Epidermal melanocyte (primary cell): ENCODE results near the gene DCDC2.
"Not testable (repeated sequence)": the region's sequence is repeated elsewhere in the genome, so short reads cannot be mapped to it uniquely, and the experiment has no call there.

Source experiments
- DNase-seq: peaks from one replicate; pipeline ENCODE4 v3.0.0; 2011; ENCODE audit warnings: low spot score; ENCODE audit not compliant: insufficient read length

DCDC2 gene

GRCh38 chr6:24357336-24358218 is at the start of gene DCDC2:
TSS of gene DCDC2 (minus strand) at chr6:24358059. CDS start at chr6:24357750, 309 bp downstream.
- no peak for DNase-seq

GRCh38 chr6:24405262-24405661 is 47.4 kb upstream of the DCDC2 start:
- DNase-seq: no peak

DNA sequence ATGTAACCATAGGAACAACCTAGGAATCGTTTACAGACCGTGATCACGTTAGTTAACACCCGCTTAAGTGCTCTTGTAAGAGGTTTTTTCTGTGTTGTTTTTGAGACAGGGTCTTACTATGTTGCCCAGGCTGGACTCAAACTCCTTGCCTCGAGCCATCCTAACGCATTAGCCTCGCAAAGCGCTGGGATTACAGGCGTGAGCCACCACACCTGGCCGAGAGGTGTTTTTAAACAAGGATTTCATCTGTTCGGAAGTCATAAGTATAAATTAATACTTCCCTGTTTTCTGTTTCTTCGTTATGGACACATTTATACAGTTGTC is 45.6 kb upstream of the DCDC2 start:
- no peak for DNase-seq

- DNase-seq: peak; percentile 41
Measured at GRCh38 chr6:24402697-24403500, 45.0 kb upstream of the DCDC2 start, which contains the start of gene MRS2. TSS of gene MRS2 (plus strand) at chr6:24402936. CDS start at chr6:24403047, 111 bp downstream.

DNA sequence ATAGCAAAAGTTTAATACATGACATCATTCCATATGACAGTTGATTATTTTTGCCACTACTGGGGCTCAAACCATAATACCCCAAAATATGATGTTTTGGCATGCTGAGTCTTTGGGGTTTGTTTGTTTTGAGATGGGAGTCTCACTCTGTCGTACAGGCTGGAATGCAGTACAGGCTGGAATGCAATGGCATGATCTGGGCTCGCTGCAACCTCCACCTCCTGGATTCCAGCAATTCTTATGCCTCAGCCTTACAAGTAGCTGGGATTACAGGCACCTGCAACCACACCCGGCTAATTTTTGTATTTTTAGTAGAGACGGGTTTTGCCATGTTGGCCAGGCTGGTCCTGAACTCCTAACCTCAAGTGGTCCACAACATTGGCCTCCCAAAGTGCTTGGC is 43.6 kb upstream of the DCDC2 start:
- DNase-seq: no peak

GRCh38 chr6:24400045-24401039 is 42.5 kb upstream of the DCDC2 start:
- DNase-seq: not testable (repeated sequence)

DNA sequence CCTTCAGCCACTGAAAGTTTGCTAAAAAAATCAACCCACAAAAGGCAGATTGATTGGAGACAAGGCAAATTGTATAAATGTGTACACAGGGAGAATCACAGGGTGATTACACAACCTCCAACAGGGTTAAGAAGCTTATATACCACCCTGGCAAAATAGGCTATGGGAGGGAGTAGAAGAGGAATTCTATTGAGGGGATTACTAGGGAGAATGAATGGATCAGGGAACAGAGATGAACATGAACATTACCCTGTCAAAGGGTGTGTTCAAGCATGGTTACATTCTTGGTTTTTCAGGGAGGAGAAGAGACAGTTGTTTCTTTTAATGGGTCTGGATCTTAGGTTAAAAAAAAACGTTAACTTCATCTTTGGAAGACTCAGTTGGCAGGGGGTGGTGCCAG is 39.8 kb upstream of the DCDC2 start:
- no peak for DNase-seq

GRCh38 chr6:24396824-24397223 is 39.0 kb upstream of the DCDC2 start:
- DNase-seq: no peak

DNA sequence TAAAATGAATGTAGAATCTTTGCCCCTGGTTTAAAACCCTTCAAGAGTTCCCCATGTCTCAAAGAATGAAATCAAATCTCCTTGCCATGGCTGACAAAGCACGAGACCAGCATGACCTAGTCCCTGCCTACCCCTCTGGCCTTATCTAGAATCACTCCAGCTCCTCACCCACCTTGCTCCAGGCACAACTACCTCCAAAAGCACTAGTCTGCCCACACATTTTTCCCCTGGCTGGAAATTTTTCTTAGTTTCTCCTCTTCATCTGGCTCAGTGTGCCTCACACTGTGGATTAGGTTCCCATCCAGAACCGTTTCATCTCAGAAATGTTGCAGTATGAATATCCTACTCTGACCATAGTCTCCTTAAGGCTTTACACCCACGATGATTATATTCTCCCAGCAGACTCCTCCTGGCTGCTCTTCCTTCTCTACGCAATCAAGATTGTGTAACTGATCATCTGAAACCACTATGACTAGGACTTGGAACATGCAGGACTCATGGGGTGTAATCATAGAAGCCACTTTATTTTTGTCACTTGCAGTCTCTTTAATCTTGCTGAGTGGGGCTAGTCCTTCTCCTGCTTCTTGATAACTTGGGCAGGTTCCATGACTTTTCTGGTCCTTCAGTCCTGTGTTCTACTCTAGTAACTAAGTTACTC is 37.0 kb upstream of the DCDC2 start:
- no peak for DNase-seq

DNA sequence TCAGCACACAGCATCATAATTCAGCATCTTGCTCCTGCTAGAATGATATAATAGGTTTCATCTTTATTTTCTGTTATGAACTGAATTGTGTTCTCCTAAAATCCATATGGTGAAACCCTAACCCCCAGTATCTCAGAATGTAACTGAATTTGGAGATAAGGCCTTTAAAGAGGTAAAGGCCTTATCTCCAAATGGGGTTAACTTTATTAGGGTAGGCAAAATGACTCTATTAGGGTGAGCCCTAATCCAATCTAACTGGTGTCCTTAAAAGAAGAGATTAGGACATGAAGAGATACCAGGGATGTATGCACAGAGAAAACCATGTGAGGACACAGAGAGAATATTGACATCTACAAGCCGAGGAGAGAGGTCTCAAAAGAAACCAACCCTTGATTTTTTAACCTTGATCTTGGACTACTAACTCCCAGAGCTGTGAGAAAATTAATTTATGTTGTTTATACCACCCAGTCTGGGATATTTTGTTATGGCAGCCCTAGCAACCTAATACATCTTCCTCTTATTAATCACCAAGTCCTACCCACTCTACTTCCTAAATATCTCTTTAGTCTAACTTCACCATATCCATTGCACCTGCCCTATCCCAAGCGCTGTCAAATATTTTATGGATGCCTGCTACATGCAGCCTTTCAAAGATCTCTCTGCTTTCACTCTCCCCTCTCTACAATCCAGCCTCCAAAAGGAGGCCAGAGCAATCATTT is 36.4 kb upstream of the DCDC2 start:
- DNase-seq: no peak

DNA sequence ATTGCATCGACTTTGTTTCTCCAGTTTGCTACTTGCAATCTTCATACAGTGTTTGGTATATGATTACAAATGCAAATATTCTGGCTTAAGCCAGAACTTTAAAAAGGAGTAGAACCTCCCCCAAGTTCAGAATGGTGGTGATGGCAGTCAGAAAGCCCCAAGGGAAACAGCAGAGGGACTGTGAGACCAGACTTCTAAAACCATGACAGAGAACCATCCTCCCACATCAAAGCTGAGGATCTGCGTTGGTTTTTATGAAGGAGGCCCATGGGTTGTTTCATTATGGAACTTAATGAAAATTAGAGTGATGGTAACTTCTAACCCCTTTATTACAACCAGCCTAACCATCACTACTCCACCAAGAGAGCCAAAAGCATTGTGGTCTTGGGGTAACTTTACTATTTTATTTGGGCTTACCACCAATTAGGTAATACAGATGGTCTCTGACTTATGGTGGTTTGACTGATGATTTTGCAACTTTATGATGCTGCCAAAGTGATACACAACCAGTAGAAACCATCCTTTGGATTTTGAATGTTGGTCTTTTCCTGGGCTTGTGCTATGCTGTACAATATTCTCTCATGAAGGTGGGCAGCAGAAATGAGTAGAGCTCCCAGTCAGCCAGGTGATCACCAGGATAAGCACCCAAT is 34.0 kb upstream of the DCDC2 start:
- no peak for DNase-seq

DNA sequence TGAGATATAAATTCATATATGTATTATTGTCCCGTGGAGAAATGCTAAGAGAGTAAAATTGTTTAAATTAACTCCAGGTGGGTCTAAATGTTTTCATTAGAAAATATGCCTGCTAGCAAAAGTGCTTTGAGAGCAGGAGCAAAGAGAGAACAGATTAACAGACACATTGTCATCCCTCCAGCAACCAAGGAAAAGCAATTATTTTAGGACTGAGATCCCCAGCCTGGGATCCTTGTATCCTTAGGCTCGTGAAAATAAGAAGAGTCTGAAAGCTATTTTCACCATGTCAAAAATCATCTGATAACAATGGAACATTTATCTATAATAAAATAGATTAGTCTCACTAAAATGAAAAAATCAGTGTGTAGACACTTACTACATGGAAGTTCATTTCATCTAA is 33.3 kb upstream of the DCDC2 start:
- no peak for DNase-seq

DNA sequence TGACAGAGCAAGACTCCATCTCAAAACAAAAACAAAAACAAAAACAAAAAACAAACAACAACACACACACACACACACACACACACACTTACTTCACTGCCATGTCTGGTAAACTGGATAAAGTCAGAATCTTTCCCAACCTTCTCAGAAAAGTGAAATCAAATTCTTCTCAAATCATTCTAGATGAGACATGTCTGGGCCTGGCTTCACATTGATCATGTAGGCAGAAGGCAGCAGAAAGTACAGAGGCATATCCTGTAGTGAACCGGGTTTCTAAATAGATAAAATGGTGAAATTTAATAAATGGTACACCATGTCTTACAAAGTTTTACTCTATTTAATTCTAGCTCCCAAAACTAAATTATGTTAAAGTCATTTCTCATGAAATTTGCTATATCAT is 30.0 kb upstream of the DCDC2 start:
- no peak for DNase-seq

DNA sequence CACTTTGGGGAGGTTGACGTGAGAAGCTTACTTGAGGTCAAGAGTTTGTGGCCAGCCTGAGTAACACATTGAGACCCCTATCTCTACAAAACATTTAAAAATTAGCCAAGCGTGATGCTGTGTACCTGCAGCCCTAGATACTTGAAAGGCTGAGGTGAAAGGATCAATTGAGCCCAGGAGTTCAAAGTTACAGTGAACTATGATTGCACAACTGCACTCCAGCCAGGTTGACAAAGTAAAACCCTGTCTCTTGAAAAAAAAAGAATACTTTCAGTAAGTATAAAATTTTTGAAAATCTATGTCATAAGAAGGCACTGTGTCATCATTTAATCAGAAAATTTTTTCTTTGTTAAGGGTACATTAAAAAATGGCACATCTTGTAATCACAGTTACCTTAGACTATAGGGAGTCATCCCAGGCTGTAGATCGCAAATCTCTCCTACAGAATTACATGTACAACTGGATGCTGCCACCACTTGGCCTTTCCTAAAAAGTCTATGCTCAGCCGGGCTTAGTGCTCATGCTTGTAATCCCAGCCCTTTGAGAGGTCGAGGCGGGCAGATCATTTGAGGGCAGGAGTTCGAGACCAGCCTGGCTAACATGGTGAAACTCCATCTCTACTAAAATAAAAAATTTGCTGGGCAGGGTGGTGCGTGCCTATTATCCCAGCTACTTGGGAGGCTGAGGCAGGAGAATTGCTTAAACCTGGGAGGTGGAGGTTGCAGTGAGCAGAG is 27.8 kb upstream of the DCDC2 start:
- no peak for DNase-seq

GRCh38 chr6:24384369-24385130 is 26.7 kb upstream of the DCDC2 start:
- DNase-seq: not testable (repeated sequence)

DNA sequence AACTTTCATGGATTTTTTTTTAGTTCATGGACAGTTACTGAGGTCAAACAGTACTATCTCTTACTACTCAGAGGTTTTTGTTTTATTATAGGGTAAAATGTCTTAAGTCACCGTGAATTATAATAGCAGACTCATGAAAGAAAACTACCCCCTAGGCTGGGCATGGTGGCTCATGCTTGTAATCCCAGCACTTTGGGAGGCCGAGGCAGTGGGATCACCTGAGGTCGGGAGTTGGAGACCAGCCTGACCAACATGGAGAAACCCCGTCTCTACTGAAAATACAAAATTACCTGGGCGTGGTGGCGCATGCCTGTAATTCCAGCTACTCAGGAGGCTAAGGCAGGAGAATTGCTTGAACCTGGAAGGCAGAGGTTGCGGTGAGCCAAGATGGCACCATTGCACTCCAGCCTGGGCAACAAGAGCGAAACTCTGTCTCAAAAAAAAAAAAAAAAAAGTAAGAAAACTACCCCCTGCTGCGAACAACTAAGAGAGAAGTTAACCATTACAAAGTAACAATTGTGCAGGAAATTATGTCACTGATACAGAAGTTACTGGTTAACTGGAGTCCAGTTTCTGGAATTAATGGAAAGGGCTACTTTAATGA is 25.1 kb upstream of the DCDC2 start:
- DNase-seq: not testable (repeated sequence)

GRCh38 chr6:24382220-24382540 is 24.3 kb upstream of the DCDC2 start:
- no peak for DNase-seq
